GM12865 (cell line): Measurements from ENCODE around the gene CD300LD.

ENCODE experiments used
- DNase-seq: peaks from one replicate; pipeline ENCODE4 v3.0.0; 2010; ENCODE audit warnings: low read depth
- H3K4me3 ChIP-seq: 2 replicates; pipeline ENCODE4 v1.5.1; 2011; ENCODE audit warnings: mild to moderate bottlenecking, low read depth, low read length, control low read depth
- CTCF ChIP-seq: IDR thresholded peaks from 2 replicates; pipeline ENCODE4 v1.5.1; 2011; ENCODE audit warnings: low read length, control low read depth, low read depth, inconsistent platforms; ENCODE audit not compliant: insufficient read depth; ENCODE audit errors: missing control alignments

The CD300LD gene

DNA sequence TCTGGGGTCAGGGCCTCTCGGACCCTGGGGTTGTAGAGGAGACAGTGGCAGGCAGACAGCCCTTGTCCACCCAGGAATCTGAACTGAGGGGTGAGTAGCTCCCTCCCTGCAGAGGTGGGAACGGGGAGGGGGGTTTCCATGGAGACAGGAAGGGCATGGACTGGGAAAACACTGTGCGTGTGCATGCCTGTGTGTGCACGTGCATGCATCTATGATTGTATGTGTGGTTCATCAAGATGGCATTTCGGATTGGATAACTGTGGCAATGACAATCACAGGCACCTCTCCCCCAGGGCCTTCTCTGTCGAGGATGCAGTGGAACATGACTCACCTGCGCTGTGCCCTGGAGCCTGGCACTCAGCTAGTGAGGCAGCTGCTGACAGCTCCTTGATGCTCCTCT is 40.0 kb downstream of the CD300LD start:
- no peak overlapping the region for H3K4me3 ChIP-seq
- DNase-seq, result no peak
- TF ChIP-seq CTCF, result no peak

DNA sequence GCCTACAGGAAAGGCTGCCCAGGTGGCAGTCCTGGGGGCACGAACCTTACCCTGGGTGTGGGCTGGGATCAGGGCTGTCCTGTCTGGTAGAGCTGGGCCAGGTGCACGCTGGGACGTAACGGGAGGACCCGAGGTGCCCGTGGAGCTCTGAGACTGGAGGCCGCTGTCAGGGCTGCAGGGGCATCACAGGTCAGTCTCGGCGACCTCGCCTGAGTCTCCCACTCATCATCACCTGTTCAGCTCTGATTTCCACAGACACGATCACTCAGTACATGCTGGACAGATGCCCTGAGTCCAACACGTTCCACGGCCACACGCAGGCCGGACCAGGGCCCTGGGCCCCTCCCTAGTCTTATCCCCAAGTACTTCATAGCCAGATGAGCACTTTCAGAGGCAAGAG is 41.5 kb downstream of the CD300LD start:
- no peak for TF ChIP-seq CTCF
- no peak overlapping the region for H3K4me3 ChIP-seq

DNA sequence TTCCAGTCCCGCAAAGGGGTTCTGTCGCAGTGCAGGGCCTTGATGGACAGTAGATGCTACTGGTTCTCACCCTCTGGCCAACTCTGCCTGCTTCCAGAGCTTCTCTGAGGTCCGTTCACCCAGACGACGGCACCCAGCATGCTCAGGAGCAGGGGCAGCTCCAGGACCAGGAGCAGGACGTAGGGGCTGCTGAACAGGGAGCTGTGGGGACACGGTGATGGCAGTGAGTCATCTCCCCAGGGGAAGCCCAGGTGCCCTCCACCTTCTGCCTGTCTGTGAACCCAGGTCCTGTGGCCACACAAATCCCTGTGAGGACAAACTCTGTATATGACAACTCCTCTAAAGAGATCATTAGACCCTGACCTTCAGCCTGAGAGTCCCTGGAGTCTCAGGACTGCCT is 42.7 kb downstream of the CD300LD start:
- no peak for DNase-seq
- H3K4me3 ChIP-seq, result no peak overlapping the region
- no peak for TF ChIP-seq CTCF

More for the DNA sequence above, 41.5 kb downstream of the CD300LD start:
- no peak for DNase-seq

GRCh38 chr17:74547736-74548135 is 44.3 kb downstream of the CD300LD start:
- H3K4me3 ChIP-seq, result no peak overlapping the region
- no peak for TF ChIP-seq CTCF
- DNase-seq, result peak; percentile 12

- TF ChIP-seq CTCF, result no peak
- H3K4me3 ChIP-seq, result no peak overlapping the region
- DNase-seq, result no peak
Observed at GRCh38 chr17:74547264-74547663, 44.8 kb downstream of the CD300LD start.

DNA sequence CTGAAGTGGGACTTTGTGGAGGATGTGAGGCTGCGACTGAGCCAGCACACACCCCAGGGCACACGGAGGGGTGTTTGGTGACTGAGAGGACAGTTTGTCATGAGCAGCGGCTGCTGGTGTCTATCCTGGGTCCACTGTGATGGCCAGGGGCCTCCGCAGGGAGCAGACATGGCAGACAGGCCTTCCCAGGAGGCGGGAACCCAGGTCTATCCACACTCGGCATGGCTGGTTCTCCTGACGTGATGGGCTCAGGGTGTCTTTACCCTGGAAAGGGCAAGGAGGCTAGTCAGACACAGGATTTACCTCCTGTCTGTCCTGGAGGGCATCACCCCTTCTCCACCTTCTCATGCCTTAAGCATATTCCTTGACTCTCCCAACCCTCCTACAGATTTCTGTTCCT is 45.5 kb downstream of the CD300LD start:
- no peak for DNase-seq
- no peak overlapping the region for H3K4me3 ChIP-seq
- no peak for TF ChIP-seq CTCF

- peak; percentile 27 for DNase-seq
- TF ChIP-seq CTCF, result no peak
- no peak within 1 kb of the TSS for H3K4me3 ChIP-seq
Observed at GRCh38 chr17:74545843-74546230, 46.2 kb downstream of the CD300LD start, which contains the start of gene CD300C. CD300C (minus strand) TSS chr17:74546115; CDS start chr17:74545782, 333 bp downstream.
